Measurements from ENCODE around the gene PLCB4.
"Not testable (repeated sequence)": the region's sequence is repeated elsewhere in the genome, so short reads cannot be mapped to it uniquely, and the experiment has no call there.

Gene PLCB4

DNA sequence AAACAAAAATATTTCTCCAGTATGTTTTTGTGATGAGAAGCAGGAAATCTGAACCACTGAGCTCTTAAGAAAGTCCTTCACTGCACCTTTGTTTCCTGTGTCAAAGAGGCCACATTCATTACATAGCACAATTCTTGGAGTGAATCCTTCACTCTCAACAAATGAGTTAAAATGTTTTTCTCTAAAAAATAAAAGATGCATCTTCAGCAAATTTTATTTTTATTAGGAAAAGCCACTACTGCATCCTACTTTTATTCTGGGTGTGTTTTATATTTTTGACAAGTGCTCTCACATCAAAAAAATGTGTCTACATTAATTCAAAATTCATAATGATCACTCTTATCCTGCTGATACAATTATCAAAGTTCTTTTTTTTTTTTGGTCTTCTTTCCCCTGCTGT lies 76.3 kb downstream of the PLCB4 start:
- DNase-seq: no peak

DNA sequence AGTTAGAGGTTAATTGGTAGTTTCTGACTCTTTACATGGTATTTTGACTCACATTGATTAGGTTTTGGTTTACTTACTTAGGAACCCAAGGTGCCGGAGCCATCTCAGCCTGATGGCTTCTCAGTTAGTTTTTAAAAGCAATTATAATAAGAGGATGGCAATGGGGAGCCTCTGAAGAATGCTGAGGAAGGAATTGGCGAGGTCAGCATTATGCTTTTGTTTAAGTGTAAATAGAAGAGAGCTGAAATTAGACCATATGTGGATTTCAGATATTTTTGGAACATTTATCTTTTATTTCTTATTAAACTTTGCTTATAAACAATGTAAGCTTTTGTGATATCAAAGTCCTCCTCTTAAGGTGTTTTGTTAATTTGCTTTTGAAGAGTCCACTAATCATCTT lies 77.8 kb downstream of the PLCB4 start:
- no peak for DNase-seq

DNA sequence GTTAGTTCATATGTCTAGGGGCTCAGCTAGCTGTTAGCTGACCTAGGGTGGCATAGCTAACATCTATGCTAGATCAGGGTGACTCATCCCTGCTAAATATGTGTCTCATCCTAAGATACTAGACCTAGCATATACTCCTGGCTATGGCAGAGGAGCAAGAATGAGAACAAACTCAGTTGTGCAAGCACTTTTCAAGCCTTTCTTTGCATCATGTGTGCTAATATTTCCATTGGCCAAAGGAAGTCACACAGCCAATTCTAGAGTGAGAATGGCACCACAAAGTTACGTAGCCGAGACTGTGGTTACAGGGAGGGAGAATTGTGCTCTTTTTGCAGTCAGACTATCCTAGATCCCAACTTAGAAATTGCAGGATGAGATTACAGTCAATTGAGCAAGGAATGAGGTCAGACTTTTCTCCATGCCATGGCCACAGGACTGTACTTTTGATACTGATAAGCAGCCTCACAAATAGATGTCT lies 78.7 kb downstream of the PLCB4 start:
- no peak for DNase-seq

DNA sequence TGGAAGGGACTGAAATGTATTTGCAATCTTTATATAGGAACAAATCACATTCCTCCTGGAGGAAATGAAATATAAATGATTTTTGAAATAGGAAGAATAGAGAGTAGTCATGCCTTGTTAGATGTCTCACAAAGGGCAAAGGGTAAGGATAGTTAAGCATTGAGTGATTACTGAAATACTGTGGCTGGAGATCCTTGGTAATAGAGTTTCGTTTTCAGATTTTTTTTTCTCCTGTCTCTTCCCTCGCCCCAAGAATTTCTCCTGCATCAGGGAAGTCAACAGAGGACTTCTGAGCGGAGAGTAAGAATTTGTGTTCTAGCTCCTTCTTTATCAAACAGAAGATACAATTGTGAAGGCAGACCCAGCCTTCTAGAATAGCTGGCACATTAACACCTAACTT lies 79.4 kb downstream of the PLCB4 start:
- DNase-seq: no peak

DNA sequence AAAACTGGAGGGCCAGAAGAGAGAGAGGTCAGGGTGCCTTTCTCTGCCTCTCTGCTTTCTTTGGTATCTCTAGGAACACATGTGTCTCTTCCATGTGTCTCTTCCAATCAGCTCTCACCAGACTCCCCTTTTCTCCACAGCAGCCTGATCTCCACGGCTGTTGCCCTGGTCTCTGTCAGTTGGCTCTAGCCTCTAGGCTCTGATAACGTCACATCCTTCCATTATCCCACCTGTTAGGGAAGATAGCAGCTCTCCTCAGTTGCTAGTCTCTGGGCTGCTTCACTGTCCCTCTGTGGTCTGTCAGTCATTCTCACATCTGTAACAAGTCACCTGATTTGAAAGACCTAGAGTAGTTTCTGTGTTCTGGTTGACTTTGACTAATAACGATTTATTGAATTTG lies 80.2 kb downstream of the PLCB4 start:
- no peak for DNase-seq

DNA sequence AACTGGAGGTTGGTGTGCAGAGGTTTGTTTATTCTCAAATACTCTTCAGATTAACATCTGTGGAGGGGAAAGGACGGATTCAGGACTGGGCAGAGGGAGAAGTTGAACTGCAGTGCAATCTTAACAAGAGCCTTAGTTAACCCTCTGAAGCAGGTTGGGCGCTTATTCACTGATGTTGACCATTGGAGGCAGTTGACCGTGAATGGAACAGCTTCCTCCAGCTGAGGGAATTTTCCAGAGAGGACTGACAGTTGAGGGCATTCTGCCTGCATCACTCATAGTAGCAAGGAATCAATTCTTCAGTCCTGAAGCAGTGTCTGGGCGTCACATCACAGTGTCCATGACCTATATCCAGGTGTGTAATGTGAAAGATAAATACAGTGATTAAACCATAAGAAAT lies 80.9 kb downstream of the PLCB4 start:
- DNase-seq: no peak

DNA sequence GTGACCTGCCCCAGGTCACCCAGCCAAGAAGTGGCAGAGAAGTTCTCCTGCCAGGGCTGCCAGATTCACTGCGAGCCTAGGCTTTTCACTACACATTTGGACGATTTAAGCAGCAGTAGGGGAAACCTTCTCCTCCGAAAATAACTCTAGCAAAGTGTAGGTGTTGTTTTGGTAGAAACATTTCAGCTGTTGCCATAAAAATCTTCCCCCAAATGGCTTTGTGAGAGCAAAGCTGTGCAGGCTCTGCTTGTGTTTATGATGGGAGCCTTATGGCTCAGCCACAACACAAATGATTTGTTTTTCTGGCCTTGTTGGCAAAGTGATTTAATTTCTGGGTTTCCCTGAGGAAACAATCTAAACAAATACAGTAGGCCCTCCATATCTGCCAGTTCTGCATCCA lies 81.8 kb downstream of the PLCB4 start:
- no peak for DNase-seq

DNA sequence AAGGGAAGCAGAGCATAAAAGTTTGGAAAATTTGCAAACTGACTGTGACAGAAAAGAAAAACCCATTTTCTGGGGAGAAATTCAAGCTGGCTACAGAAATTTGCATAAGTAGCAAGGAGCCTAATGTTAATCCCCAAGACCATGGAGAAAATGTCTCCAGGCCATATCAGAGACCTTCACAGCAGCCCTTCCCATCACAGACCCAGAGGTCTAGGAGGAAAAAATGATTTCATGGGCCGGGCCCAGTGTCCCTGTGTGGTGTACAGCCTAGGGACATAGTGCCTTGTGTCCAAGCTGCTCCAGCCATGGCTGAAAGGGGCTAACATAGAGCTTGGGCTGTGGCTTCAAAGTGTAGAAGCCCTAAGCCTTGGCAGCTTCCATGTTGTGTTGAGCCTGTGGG lies 83.3 kb downstream of the PLCB4 start:
- not testable (repeated sequence) for DNase-seq

DNA sequence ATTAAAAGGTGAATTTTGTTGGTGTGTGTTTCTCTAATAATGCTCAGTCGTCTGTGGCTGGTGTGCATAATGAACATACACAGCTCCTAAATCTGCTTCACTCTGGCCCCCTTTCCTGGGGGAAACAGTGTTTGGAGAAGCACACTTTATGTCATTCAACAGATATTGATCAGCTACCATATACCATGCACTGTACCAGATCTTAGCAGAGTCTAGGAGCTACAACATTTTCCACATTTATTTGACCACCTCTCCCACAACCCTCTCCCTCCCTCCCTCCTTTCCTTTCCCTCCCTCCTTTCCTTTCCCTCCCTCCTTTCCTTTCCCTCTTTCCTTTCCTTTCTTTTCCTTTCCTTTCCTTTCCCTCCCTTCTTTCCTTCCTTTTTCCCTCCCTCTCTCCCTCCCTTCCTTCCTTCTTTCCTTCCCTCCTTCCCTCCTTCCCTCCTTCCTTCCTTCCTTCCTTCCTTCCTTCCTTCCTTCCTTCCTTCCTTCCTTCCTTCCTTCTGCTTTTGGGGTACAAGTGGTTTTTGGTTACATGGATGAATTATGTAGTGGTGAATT lies 85.7 kb downstream of the PLCB4 start:
- DNase-seq: no peak

DNA sequence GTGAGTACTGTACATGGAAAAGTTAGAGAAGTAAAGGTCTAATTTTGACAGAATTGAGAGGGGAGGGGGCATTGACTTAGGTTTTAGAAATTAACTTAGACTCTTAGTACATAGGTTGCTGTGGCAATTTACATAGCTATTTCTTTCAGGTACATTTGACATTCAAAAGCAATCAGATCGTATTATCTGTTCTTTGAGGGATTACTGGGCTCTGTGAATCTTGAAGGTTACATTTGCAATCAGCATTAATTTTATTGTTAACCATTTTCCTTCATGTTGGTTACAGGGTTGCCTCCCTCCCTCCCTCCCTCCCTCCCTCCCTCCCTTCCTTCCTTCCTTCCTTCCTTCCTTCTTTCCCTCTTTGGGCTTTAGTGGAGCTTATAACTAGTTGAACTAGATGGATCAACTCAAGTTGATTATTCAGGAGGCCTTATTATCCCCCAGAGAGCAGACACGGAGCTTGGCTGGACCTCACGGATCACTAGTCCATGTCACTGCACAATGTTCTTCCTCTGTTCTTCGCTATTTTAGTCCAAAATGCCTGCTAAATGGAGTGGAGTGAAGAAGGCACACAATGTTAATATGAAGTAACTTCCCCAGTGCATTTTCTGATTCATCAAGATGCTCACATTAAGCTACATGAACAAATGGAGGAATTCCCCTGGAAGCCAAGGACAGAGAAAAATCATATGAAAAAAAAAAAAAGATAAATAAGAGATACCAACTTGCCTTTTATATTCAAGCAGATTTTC lies 87.8 kb downstream of the PLCB4 start:
- DNase-seq: no peak

DNA sequence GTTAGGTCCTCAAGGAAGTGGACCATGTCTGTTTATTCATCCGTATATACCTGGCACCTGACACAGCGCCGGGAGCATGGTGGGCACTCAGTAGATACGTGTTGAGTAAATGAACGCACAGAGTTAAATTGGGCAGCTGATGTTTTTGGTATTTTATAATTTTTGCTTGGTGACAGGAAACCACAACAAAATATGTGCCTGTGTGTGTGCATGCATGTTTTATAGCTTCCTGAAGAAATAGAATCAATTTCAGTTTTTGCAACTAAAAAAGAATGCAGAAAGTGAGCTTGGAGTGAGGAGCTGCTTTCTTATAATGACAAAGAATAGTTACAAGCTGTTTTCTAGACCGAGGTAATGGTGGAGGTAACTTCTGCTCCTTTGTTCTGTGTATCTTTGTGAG lies 91.4 kb downstream of the PLCB4 start:
- DNase-seq: no peak

DNA sequence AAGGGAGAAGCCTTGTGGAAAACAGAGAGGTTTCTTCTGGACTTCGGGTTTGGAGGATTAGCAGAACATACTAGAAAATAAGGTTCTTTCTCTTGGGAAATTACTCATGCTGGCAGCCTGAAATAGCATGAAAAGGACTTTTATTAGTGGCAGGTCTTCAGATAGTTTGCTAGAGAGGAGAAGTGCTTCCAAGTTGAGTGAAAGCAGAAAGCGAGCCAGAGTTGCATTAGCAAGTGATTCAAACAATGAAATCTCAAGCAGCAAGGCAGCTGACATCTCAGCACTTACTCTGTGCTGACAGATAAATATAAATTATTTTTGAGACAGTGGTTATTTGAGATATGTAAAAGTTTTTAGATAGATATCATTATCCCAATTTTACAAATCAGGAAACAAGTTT lies 91.9 kb downstream of the PLCB4 start:
- peak in 1 of 2 donors; percentile 33 for DNase-seq

DNA sequence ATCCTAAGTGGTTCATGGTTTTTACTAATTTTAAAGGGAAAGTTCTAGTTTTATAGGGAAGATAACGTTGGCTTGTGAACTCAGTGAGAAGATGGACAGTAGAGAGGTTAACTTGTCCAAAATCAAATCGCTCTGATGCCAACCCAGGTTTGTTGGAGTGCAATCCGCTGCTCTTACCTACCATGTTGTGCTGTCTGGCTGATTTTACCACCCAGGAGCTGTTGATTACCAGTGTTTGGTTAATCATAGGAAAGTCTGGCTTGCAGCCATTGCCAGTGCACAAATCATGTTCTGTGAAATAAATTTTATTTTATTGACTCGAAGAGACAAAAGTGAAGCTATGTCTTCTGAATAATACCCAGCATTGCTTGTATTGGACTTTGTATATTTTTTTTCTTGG lies 92.4 kb downstream of the PLCB4 start:
- no peak for DNase-seq

DNA sequence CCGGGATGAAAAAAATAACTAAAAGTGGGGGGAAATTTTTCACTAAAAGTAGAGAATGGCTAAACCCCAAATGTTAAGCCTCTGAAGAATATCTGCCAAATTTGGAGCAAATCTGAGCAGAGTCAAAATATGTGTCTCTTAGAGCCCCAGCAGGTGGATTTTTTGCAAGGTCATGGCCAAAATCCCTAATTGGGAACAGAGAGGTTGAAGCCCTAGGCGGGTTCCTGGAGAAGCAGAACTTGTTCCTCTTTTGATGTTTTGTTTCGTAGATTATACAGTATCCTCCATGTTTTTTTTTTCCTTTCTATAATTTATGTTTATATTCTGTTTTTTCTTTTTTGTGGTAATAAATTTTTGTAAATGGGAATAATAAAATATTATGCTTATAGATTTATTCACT lies 94.4 kb downstream of the PLCB4 start:
- no peak for DNase-seq

DNA sequence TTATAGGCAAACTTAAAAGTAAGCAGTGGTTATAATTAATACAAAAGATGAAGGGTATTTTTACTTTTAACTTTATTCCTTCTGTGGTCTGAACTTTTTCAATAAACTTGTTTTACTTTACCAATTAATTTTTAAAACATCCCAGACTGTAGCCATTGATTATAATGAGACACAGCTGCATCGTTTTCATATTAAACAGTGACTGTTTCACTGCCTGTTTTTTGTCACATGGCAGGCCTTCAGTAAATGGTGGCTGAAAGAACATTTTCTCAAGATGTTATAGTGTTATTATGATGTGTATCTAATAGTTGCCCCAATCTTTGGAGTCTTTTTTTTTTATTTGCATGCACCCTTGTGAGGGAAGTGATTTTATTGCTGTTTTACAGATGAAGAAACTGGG lies 95.1 kb downstream of the PLCB4 start:
- no peak for DNase-seq

DNA sequence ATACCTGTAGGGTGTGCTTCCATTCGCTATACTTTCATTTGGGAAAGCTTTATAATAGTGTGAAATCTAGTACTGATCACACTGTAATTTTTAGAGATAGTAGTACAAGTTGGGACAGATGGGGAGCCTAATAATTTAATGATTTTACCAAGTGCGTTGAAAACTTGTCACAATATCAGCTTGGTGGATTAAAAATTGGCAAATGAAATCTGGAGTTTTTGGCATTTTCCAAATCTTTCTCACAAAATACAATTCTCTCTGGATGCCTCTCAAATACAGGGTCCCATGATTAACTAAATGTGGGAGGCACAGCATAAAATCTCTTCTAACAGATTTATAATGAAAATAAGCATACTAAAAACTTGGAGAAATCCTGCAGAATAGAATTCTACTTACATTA lies 96.4 kb downstream of the PLCB4 start:
- DNase-seq: no peak

DNA sequence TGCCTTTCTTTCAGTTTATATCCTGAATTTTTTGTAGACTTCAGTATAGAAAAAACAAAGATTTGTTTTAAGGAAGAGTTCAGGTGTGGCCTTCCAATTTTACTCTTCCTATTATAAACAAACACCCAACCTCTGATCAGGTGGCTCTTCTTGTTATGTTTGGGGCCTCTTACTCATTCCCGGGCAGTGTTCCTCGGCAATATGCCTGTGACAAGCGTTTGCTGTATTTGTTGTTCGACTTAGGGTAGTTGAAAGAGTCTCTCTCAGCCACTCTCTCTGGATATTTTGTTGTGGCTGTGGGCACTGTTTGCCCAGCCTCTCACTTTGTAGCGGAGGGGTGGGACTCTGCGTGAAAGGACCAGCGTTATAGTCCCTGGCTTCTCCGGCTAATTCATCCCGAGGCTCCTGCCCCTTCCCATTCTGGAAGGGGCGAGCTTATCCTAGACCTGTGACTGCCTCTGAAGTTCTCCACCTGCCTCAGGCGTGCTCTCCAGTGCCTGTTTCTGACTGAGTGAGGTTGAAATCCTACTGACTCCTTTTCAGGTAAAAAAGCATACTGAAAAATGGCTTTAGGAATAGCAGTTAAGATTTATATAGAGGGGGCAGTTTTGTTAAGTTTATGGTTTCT lies 97.4 kb downstream of the PLCB4 start:
- no peak for DNase-seq

DNA sequence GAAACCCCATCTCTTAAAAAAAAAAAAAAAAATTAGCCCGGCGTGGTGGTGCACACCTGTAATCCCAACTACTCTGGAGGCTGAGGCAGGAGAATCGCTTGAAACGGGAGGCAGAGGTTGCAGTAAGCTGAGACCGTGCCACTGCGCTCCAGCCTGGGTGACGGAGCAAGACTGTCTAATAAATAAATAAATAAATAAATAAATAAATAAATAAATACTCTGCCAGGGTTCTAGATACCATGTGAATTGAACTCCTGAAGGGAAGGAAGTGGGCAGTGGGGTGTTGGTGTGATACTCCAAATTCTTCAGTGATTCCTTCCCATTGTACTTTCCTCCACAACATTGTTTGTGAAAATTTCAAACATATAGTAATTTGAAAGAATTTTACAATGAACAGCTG lies 100.5 kb downstream of the PLCB4 start:
- DNase-seq: no peak

DNA sequence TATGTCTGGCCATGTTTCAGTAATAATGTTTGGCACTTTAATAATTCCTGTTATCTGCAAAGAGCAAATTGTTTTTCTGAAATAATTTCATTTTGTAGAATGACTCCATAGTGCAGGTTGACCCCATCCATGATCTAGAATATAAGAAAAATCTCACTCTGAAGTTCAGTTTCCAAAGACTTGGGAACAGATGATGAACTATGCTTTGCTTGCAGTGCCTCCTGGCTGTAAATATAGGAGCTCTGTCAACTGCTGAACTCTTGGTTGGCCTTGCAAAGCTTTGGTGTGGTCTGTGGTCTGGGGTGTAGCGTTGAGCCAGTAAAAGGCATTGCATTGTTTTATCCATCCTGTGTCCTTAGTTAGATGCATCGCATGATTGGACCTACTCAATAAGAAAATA lies 104.0 kb downstream of the PLCB4 start:
- DNase-seq: no peak

DNA sequence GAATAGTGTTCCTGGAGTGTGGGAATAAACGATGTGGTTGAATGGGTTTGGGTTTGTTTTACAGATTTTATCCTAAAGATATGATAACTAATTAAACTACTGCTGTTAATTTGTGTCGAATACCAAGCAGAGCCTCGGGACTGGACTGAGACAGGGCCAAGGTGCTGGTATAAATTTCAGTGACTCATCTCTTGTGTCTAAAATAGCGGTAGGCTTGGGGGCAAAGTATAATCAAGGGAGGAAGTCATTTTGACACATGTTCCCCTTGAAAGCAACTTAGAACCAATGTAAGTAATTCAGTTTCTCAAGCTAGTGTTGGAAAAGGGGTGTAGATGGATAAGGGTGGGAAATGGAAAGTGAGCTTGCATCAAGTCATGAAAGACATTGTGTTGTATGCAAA lies 108.4 kb downstream of the PLCB4 start:
- DNase-seq: no peak

DNA sequence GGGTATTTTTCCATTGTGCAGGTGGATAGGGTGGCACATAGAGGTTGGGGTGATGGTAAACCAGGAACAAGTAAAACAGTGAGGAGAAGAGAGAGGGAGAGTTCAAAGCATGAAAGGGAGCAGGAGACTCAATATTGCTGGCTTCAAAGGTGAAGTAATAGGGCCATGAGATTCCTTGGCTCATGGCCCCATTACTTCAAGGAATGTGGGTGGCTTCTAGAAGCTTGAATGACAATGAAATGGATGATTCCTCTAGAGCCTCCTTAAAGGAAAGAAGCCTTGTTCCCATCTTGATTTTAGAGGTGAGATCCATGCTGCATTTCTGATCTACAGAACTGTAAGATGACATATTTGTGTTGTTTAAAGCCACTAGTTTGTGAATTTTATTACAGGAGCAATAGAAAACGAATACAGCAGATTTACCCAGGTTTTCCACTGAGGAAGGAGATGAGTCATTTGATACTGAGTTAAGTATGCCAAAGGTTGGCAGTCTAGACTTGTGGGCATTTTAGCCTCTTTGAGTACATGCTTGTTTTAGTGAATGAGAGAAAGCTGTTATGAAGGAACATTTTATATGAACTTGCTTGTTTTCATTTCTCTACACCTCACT lies 110.4 kb downstream of the PLCB4 start:
- no peak for DNase-seq

DNA sequence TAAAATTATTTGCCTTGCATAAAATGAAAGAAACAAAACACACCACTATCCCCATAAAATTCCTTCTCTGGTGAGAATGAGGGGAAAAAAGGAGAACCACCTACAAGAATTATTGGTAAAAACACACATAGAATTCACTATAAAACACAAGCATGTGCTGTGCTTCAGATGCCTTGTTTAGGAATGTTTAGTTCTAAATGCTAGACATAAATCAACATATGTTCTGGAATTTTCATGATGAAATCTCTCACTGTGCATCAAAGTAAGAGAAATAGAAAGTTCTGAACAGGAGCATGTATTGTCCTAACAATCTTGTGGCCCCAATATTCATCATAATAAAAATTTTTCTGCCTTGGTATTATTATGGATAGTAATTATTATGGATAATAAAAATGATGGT lies 111.0 kb downstream of the PLCB4 start:
- no peak for DNase-seq

DNA sequence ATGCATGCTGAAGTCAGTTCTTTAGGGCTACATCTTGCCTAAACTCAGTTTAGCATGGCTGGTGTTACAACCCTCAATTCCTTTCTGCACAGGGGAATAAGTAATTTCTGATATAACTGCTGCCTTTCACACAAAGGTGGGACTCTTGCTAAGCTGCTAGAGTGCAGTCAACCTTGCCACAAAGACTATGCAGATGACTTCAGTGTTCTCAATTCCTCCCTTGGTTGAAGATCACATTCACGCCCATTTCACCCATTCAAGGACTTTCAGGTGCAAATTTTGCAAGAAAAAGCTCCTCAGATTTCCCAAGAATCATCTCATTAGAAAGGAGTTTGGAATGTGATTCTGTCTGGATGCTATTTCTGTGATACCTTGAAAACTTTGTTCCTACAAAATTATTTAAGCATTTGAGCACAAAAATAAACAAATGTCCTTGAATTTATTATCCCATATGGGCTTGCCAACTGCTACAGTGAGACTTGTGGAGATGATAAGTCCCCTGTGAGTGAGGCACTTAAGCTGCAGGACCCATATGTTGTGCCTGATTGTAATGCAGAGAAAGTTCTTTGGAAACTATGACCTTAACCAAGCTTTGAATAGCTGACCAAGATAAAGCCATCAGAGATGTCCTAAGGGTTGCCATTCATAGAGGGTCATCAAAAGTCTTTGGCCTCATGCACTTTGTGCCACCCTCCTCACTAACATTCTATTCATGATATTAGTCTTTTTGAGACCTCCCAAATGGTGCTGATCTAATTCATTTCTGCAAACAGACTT lies 111.8 kb downstream of the PLCB4 start:
- no peak for DNase-seq

Data from hippocampal formation (tissue), 2 donors.